K562 (cell line): ENCODE data around the gene NT5DC4. TPM values are rescaled to one million over a fixed set of nuclear protein-coding genes. Genes with fewer than 3 reads are reported as not detected.

Source experiments
- MLLT1 ChIP-seq, 2 experiments: fragments of 450-650 bp; IDR thresholded peaks; 2 replicates each; pipeline ENCODE4 v1.6.1; 2016
- NFIX ChIP-seq: fragments of 250-450 bp; sonication (Bioruptor Pico); IDR thresholded peaks from 2 replicates; pipeline ENCODE4 v1.4.0; 2020; ENCODE audit warnings: low read depth, mild to moderate bottlenecking, moderate library complexity
- PCBP2 ChIP-seq: fragments of 200-400 bp; formaldehyde crosslinking; IDR thresholded peaks from 2 replicates; pipeline ENCODE4 v1.6.1; 2018; ENCODE audit warnings: low read length, low read depth, mild to moderate bottlenecking, moderate library complexity; ENCODE audit not compliant: poor library complexity, severe bottlenecking
- RBM14 ChIP-seq: fragments of 200-400 bp; formaldehyde crosslinking; IDR thresholded peaks from 2 replicates; pipeline ENCODE4 v1.6.1; 2018; ENCODE audit warnings: low read depth, mild to moderate bottlenecking, low read length, moderate library complexity, borderline replicate concordance; ENCODE audit not compliant: insufficient read depth
- TSC22D4 ChIP-seq: fragments of 450-650 bp; IDR thresholded peaks from 2 replicates; pipeline ENCODE4 v1.6.1; 2016; ENCODE audit warnings: missing genetic modification characterization, missing biosample characterization, control low read depth
- ZNF347 ChIP-seq: fragments of 450-650 bp; formaldehyde crosslinking; IDR thresholded peaks from 2 replicates; pipeline ENCODE4 v1.4.0; 2020; ENCODE audit warnings: low read depth, mild to moderate bottlenecking, moderate library complexity
- polyA plus RNA-seq, 8 experiments: library from polyadenylated mRNA; depleted of rRNA in 4 of 8; stranded (reverse) in 5 of 8; unstranded in 3 of 8; fragments of >200 nt; fragmentation: Nextera tagmentation in 2 of 8; fragmentation: Illumina TruSeq in 1 of 8; extraction: Ambion mirVana in 2 of 8; extraction: Trizol in 1 of 8; gene quantifications; 2 replicates each; pipeline versions ENCODE4 v1.2.1 to v1.2.3, GENCODE V29; 2011 to 2014; ENCODE audit warnings: inconsistent platforms in 1 of 8, missing spikeins in 1 of 8
- total RNA-seq, 7 experiments: library from RNA; depleted of rRNA in 6 of 7; stranded (reverse); fragments of >200 nt in 6 of 7; fragmentation: Illumina TruSeq in 2 of 7; extraction: Trizol in 2 of 7; gene quantifications; 2 replicates each; pipeline versions ENCODE4 v1.2.1 to v1.2.3, GENCODE V29; 2011 to 2021; ENCODE audit warnings: low replicate concordance in 1 of 7
- TF ChIP-seq, protein P1 (sequence below), 2 experiments: fragments of 450-650 bp in 1 of 2; sonication (generic) in 1 of 2; formaldehyde crosslinking in 1 of 2; IDR thresholded peaks; 2 replicates each; pipeline versions ENCODE4 v1.7.1 to v1.9.0; 2016 to 2022; ENCODE audit warnings: inconsistent platforms in 1 of 2, mild to moderate bottlenecking in 1 of 2, missing genetic modification reagents in 1 of 2

Gene NT5DC4
- total and polyA plus RNA-seq, 9 of the 15 experiments (the other 6 are each of a cell fraction or from before 2014, with no cell fraction given), result 0.44 to 6.9 (median 2.5) TPM

DNA sequence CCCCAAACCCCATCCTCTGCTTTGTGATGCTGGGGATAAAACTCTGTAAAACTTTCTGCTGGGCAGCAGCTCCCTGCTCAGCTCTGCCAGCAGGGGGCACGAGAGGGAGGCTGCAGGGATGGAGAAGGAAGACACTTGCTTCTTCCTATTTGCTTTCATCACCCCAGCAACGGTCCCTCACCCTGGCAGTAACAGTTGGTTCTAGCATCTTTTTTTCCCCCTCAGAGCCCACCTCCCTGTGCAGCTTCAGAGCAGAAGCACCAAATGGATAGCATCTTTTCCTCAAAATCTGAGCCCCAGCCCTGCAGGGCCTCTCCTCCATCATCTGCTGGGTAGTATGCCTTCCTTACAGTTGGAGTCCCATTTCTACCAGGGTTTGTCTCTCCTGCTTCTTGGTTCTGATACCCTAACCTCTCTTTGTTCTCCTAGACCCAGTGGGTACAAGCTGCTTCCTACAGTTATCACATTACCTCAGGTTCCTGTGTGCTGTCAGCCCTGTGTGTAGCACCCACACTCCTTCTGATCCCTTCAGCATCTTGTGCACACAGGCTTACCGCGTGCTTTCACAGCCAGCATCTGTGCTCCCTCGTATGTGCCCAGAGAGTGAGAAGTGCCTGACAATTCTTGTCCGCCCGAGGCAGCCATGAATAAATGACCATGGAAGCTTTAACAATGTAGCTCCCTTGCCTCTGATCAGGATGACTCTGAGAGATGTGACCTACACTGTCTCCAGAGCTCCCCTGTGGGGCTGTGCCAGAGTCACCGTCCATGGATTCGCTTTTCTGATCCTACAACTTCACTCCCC lies 29.1 kb downstream of the NT5DC4 start (continued):
- TF ChIP-seq, protein P1, sequence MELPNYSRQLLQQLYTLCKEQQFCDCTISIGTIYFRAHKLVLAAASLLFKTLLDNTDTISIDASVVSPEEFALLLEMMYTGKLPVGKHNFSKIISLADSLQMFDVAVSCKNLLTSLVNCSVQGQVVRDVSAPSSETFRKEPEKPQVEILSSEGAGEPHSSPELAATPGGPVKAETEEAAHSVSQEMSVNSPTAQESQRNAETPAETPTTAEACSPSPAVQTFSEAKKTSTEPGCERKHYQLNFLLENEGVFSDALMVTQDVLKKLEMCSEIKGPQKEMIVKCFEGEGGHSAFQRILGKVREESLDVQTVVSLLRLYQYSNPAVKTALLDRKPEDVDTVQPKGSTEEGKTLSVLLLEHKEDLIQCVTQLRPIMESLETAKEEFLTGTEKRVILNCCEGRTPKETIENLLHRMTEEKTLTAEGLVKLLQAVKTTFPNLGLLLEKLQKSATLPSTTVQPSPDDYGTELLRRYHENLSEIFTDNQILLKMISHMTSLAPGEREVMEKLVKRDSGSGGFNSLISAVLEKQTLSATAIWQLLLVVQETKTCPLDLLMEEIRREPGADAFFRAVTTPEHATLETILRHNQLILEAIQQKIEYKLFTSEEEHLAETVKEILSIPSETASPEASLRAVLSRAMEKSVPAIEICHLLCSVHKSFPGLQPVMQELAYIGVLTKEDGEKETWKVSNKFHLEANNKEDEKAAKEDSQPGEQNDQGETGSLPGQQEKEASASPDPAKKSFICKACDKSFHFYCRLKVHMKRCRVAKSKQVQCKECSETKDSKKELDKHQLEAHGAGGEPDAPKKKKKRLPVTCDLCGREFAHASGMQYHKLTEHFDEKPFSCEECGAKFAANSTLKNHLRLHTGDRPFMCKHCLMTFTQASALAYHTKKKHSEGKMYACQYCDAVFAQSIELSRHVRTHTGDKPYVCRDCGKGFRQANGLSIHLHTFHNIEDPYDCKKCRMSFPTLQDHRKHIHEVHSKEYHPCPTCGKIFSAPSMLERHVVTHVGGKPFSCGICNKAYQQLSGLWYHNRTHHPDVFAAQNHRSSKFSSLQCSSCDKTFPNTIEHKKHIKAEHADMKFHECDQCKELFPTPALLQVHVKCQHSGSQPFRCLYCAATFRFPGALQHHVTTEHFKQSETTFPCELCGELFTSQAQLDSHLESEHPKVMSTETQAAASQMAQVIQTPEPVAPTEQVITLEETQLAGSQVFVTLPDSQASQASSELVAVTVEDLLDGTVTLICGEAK (IDR thresholded peaks at IDR 0.05), result no peak
- TF ChIP-seq, protein P1 (CRISPR knock-in tag; IDR thresholded peaks at IDR 0.05), result no peak
- TF ChIP-seq PCBP2 (no peak), ZNF347 (no peak), MLLT1 (IDR thresholded peaks at IDR 0.05) (no peak), TSC22D4 (tag) (no peak), NFIX (CRISPR knock-in tag) (no peak), RBM14 (no peak)
